GM23248 (cell line): ENCODE data around the gene NARF. TPM values are rescaled to one million over a fixed set of nuclear protein-coding genes. Genes with fewer than 3 reads are reported as not detected.

Source experiments
- DNase-seq: peaks from one replicate; pipeline ENCODE4 v3.0.0-alpha.2; 2015
- H2AFZ ChIP-seq: fragments of 200-600 bp; sonication (generic); 2 replicates; pipeline ENCODE4 v1.6.1; 2016; ENCODE audit warnings: antibody characterized with exemption
- H3F3A ChIP-seq: fragments of 200-600 bp; sonication (generic); 2 replicates; pipeline ENCODE4 v1.6.1; 2016; ENCODE audit warnings: mild to moderate bottlenecking, antibody characterized with exemption, mixed run types; ENCODE audit not compliant: insufficient read depth
- H3K27ac ChIP-seq: fragments of 200-600 bp; sonication (generic); 2 replicates; pipeline ENCODE4 v1.5.1; 2016; ENCODE audit warnings: mild to moderate bottlenecking
- H3K27me3 ChIP-seq: fragments of 200-600 bp; sonication (generic); replicated peaks from 2 replicates; pipeline ENCODE4 v1.6.1; 2016; ENCODE audit warnings: mild to moderate bottlenecking; ENCODE audit not compliant: insufficient read depth
- H3K36me3 ChIP-seq: fragments of 200-600 bp; sonication (generic); 2 replicates; pipeline ENCODE4 v1.6.1; 2016; ENCODE audit warnings: low read depth, mild to moderate bottlenecking
- H3K4me1 ChIP-seq: fragments of 200-600 bp; sonication (generic); 2 replicates; pipeline ENCODE4 v1.6.1; 2016; ENCODE audit warnings: mild to moderate bottlenecking; ENCODE audit not compliant: insufficient read depth
- H3K4me2 ChIP-seq: fragments of 200-600 bp; sonication (generic); one replicate; pipeline ENCODE4 v1.6.1; 2016; ENCODE audit warnings: mild to moderate bottlenecking; ENCODE audit not compliant: unreplicated experiment
- H3K4me3 ChIP-seq: fragments of 200-600 bp; sonication (generic); 2 replicates; pipeline ENCODE4 v1.5.1; 2016; ENCODE audit warnings: mild to moderate bottlenecking
- H3K79me2 ChIP-seq: fragments of 200-600 bp; sonication (generic); 2 replicates; pipeline ENCODE4 v1.6.1; 2016; ENCODE audit warnings: mild to moderate bottlenecking; ENCODE audit not compliant: insufficient read depth
- H3K9ac ChIP-seq: fragments of 200-600 bp; sonication (generic); 2 replicates; pipeline ENCODE4 v1.6.1; 2016; ENCODE audit warnings: mild to moderate bottlenecking
- H3K9me2 ChIP-seq: fragments of 200-600 bp; sonication (generic); 2 replicates; pipeline ENCODE4 v1.6.1; 2016; ENCODE audit warnings: mixed run types, mild to moderate bottlenecking, moderate library complexity; ENCODE audit not compliant: insufficient read depth
- H3K9me3 ChIP-seq: fragments of 200-600 bp; sonication (generic); one replicate; pipeline ENCODE4 v1.6.1; 2017; ENCODE audit warnings: low read depth
- H4K20me1 ChIP-seq: fragments of 200-600 bp; sonication (generic); 2 replicates; pipeline ENCODE4 v1.6.0; 2016; ENCODE audit not compliant: insufficient read depth
- EZH2 ChIP-seq: fragments of 200-600 bp; sonication (generic); IDR thresholded peaks from 2 replicates; pipeline ENCODE4 v1.6.1; 2018; ENCODE audit warnings: antibody characterized with exemption, mild to moderate bottlenecking; ENCODE audit not compliant: insufficient read depth, poor library complexity, severe bottlenecking
- EZH2phosphoT487 ChIP-seq: fragments of 200-600 bp; sonication (generic); IDR thresholded peaks from 2 replicates; pipeline ENCODE4 v1.6.1; 2018; ENCODE audit warnings: antibody characterized with exemption, moderate library complexity, mild to moderate bottlenecking, low read depth; ENCODE audit not compliant: insufficient read depth
- WGBS, 2 experiments: methylation state at CpG; one replicate each; pipeline ENCODE4 v1.1.6; 2015 to 2017; ENCODE audit warnings: low lambda C conversion rate in 2 of 2, low coverage in 1 of 2; ENCODE audit errors: missing lambda C conversion rate in 2 of 2; 5-methylcytosine and 5-hydroxymethylcytosine counted together
- in situ Hi-C: fragments of 300-500 bp; cut with MboI; formaldehyde crosslinking; loops from 2 replicates; pipeline ENCODE4 v1.15.0; 2020
- polyA plus RNA-seq: library from polyadenylated mRNA; unstranded; fragments of >200 nt; fragmentation: Nextera tagmentation; extraction: Ambion mirVana; gene quantifications from 2 replicates; pipeline ENCODE4 v1.2.1, GENCODE V29; 2016
- total RNA-seq: library from RNA; depleted of rRNA; stranded (reverse); fragments of >200 nt; shearing (Covaris generic); gene quantifications from 2 replicates; pipeline ENCODE4 v1.2.3, GENCODE V29; 2014

The NARF gene
- total and polyA plus RNA-seq, 2 experiments from 2014 or later, result 55.2 to 70.2 TPM

DNA sequence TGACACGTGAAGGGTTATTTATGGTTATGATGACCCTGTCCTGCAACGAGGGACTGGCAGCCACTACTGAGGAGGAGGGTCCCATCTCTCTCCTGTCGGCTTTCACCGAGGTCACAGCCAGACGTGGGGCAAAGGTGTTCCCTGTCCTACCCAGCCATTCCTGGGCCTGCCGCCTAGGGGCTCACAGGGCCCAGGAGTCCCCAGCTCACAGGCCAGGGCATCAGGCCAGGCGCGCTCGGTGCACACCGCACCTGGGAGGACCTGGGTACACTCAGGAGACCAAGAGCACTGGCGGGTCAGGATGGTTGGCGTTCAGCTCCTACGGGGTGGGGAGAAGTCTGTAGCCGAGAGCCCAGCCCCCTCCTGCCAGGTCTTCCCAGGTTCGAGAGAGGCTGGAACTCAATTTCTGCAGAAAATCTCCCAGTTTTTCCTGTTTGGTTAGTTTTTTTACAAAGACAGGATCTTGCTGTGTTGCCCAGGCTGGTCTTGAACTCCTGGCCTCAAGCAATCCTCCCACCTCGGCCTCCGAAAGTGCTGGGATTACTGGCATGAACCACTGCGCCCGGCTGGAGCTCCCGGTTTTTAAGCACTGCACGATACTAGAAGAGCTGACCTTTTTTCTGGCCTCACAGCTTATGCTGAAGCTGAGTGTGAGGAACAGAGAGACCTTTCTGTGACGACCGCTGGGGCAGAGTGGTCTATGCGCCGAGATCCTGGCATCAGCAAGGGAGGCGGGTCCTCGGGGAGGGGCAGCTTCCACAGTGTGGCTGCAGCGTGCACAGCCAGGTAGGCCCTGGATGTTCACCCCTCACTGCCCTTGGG lies 15.7 kb upstream of the NARF start:
- no peaks in the 10 kb centered on the region; the same call in 1 of the 2 replicates for H3K79me2 ChIP-seq
- no peak overlapping the region for H3K4me3 ChIP-seq
- no peak overlapping the region for H3K27ac ChIP-seq
- WGBS, 2 experiments, result 89% methylated on average over 28 of the region's 28 CpGs
- no peak overlapping the region for H3K4me2 ChIP-seq
- H3K9me2 ChIP-seq, result no peaks in the 10 kb centered on the region
- no peak overlapping the region for H2AFZ ChIP-seq
- no peak overlapping the region for H3K9ac ChIP-seq
- TF ChIP-seq EZH2, result no peak
- TF ChIP-seq EZH2phosphoT487, result no peak
- H3F3A ChIP-seq, result no peaks in the 10 kb centered on the region
- H3K27me3 ChIP-seq, result no peaks in the 10 kb centered on the region
- DNase-seq, result no peak
- no peaks in the 10 kb centered on the region for H3K9me3 ChIP-seq
- in situ Hi-C loops, result no loop called here
- H4K20me1 ChIP-seq, result no peaks in the 10 kb centered on the region
- H3K4me1 ChIP-seq, result no peaks in the 10 kb centered on the region
- no peaks in the 10 kb centered on the region for H3K36me3 ChIP-seq

DNA sequence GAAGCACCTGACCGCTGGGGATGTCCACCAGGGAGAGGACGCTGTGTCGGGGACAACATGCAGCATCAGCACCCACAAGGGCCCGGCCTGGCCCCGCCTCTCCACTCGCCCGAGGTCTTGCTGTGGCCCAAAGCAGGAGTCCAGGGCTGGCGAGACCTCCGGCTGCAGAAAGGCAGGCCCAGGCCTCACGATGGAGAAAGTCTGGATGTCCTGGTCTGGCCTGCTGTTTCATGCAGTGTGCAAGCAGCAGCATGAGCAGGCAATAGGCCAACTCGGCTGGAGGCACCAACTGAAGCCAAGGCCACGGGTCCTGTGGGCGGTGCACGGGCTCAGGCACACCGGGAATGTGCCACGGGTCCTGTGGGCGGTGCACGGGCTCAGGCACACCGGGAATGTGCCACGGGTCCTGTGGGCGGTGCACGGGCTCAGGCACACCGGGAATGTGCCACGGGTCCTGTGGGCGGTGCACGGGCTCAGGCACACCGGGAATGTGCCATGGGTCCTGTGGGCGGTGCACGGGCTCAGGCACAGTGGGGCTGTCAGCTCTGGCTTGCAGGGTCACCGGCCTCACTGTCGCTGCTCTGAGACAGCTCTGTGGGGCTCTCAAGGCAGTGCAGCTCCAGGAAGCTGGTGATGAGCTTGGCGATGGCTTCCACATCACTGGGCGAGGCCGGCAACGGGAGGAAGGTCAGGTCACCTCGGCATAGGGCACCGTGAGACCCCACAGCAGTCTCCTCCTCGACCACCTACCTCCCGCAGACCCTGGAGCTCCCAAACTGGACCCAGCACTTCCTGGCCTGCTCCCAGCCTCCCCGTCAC lies 14.9 kb upstream of the NARF start:
- no peak for DNase-seq
- H3K4me3 ChIP-seq, result no peak overlapping the region
- no peak overlapping the region for H3K4me2 ChIP-seq
- no peak overlapping the region for H3K27ac ChIP-seq
- H3K79me2 ChIP-seq, result peaks cover under 1% of the 10 kb centered on the region
- H3F3A ChIP-seq, result no peaks in the 10 kb centered on the region
- in situ Hi-C loops, result no loop called here
- no peak overlapping the region for H2AFZ ChIP-seq
- TF ChIP-seq EZH2phosphoT487 (no peak), EZH2 (no peak)
- no peaks in the 10 kb centered on the region for H3K36me3 ChIP-seq
- H3K9ac ChIP-seq, result no peak overlapping the region
- WGBS, 2 experiments, result 87 to 89% methylated on average over 20 to 36 of the region's 40 CpGs
- no peaks in the 10 kb centered on the region for H3K4me1 ChIP-seq
- H4K20me1 ChIP-seq, result no peaks in the 10 kb centered on the region
- no peaks in the 10 kb centered on the region for H3K27me3 ChIP-seq
- no peaks in the 10 kb centered on the region for H3K9me3 ChIP-seq
- no peaks in the 10 kb centered on the region for H3K9me2 ChIP-seq

DNA sequence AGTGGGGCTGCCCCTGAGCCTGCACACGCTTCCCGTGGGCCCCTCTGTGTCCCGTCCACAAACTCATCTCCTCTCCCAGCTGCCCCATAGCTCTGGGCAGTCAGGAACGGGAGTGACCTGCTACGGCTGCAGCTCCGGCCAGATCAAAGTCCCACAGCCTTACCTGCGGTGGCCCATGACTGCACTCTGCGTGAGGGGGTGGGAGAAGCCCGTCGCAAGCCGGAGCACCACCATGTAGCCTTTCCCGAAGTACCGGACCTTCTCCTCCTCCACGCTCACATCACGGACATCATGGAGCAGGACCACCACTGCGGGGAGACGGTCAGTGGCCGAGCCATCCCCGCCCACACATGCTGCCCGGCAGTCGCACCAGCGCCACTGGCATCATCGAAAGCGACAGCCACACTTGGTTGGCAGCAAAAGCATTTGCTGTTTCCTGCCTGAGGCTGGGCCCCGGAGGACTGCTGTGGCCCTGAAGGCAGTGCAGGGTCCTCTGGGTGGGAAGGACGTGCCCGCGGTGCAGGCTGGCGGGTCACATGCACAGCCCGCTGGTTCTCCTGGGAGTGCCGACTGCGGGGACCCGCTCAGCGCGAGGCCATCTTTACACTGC lies 14.2 kb upstream of the NARF start:
- Histone ChIP-seq H2AFZ (no peak overlapping the region), H3K27me3 (no peaks in the 10 kb centered on the region)

GRCh38 chr17:82444941-82445521 lies 13.5 kb upstream of the NARF start:
- 81 to 82% methylated on average over 19 of the region's 19 CpGs for WGBS, 2 experiments
- Histone ChIP-seq H3K79me2 (peaks cover 14% of the 10 kb centered on the region), H3K27me3 (no peaks in the 10 kb centered on the region), H3K27ac (no peak overlapping the region), H2AFZ (no peak overlapping the region), H3K4me3 (no peak overlapping the region), H3K4me1 (peaks cover 7% of the 10 kb centered on the region; the same call in 1 of the 2 replicates), H3F3A (no peaks in the 10 kb centered on the region), H3K4me2 (no peak overlapping the region), H3K9me2 (no peaks in the 10 kb centered on the region), H3K36me3 (no peaks in the 10 kb centered on the region), H3K9ac (no peak overlapping the region), H4K20me1 (no peaks in the 10 kb centered on the region), H3K9me3 (no peaks in the 10 kb centered on the region)
- in situ Hi-C loops, result no loop called here
- no peak for TF ChIP-seq EZH2phosphoT487
- no peak for TF ChIP-seq EZH2
- no peak for DNase-seq

More for the DNA sequence above, 14.2 kb upstream of the NARF start:
- no peak for DNase-seq
- no peak for TF ChIP-seq EZH2
- H4K20me1 ChIP-seq, result no peaks in the 10 kb centered on the region
- WGBS, 2 experiments, result 92% methylated on average over 28 to 35 of the region's 35 CpGs
- no peaks in the 10 kb centered on the region for H3F3A ChIP-seq
- H3K4me2 ChIP-seq, result no peak overlapping the region
- no peaks in the 10 kb centered on the region for H3K9me3 ChIP-seq
- peaks cover 8% of the 10 kb centered on the region for H3K79me2 ChIP-seq
- no peak overlapping the region for H3K4me3 ChIP-seq
- peaks cover 1% of the 10 kb centered on the region; the same call in 1 of the 2 replicates for H3K4me1 ChIP-seq
- no peaks in the 10 kb centered on the region for H3K9me2 ChIP-seq
- H3K9ac ChIP-seq, result no peak overlapping the region
- in situ Hi-C loops, result no loop called here
- no peak overlapping the region for H3K27ac ChIP-seq
- no peaks in the 10 kb centered on the region for H3K36me3 ChIP-seq
